Measurements from ENCODE around the gene IL21.
"Not testable (repeated sequence)": the region's sequence is repeated elsewhere in the genome, so short reads cannot be mapped to it uniquely, and the experiment has no call there.

The IL21 gene

GRCh38 chr4:122663291-122663690 is 42.4 kb upstream of the IL21 start:
- DNase-seq (ENCODE audit: low read depth in 2 of 2), result no peak
- H3K4me3 ChIP-seq (replicated peaks in 1 of 2; ENCODE audit: low read depth in 2 of 2, low read length in 2 of 2), result no peak overlapping the region
- TF ChIP-seq, protein P1, sequence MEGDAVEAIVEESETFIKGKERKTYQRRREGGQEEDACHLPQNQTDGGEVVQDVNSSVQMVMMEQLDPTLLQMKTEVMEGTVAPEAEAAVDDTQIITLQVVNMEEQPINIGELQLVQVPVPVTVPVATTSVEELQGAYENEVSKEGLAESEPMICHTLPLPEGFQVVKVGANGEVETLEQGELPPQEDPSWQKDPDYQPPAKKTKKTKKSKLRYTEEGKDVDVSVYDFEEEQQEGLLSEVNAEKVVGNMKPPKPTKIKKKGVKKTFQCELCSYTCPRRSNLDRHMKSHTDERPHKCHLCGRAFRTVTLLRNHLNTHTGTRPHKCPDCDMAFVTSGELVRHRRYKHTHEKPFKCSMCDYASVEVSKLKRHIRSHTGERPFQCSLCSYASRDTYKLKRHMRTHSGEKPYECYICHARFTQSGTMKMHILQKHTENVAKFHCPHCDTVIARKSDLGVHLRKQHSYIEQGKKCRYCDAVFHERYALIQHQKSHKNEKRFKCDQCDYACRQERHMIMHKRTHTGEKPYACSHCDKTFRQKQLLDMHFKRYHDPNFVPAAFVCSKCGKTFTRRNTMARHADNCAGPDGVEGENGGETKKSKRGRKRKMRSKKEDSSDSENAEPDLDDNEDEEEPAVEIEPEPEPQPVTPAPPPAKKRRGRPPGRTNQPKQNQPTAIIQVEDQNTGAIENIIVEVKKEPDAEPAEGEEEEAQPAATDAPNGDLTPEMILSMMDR (IDR thresholded peaks at IDR 0.05; ENCODE audit: low read depth, low read length), result no peak

- no peak overlapping the region for H3K4me3 ChIP-seq (replicated peaks in 1 of 2; ENCODE audit: low read depth in 2 of 2, low read length in 2 of 2)
- no peak for DNase-seq (ENCODE audit: low read depth in 2 of 2)
- TF ChIP-seq, protein P1 (IDR thresholded peaks at IDR 0.05; ENCODE audit: low read depth, low read length), result no peak
These were observed 41.8 kb upstream of the IL21 start for GRCh38 chr4:122662701-122663100.

DNA sequence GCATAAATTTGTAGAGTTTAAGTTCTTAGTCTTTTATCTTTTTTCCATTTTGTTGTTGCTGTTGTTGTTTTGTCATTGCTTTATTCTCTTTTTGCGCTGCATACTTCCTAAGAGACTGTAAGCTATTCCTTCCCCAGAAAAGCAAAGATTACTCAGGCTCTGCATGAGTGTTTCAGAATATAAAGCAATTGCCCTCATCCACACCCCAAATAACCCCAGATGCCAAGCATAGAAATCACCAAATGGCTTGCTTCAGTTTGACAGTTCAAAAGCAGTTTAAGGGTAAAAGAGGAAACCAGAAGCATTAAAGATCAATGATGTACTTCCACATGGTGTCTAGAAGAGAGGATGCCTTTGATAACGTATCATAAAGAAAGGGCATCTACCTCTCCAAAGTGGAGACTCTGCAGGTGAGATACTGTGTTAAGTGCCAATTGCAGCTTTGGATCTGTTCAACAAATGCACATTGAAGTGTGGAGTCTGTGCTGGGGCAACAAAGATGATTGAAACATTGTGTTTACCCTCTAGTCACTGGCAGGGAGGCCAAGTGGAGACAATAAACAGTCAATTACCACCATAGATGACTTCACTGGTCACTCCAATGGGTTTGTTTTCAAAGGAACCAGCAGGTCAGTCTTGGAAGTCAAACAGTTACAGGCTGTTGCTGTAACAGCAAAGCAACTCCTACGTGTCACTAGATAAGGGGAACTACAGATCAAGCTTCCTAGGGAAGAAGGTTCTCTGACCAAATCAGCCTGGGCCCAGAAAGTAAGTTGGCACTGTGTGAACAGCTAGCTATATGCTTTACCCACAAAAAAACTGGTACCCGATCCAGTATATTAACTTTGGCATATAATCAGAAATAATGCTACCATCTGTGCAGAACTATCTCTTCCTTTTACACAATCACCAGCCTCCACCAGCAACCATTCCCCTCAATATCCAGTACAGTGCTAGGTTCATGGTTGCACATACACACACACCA is 40.6 kb upstream of the IL21 start:
- peak; percentile 26 to 37 for DNase-seq (ENCODE audit: low read depth in 2 of 2)
- no peak overlapping the region for H3K4me3 ChIP-seq (replicated peaks in 1 of 2; ENCODE audit: low read depth in 2 of 2, low read length in 2 of 2)
- TF ChIP-seq, protein P1 (IDR thresholded peaks at IDR 0.05; ENCODE audit: low read depth, low read length), result no peak

DNA sequence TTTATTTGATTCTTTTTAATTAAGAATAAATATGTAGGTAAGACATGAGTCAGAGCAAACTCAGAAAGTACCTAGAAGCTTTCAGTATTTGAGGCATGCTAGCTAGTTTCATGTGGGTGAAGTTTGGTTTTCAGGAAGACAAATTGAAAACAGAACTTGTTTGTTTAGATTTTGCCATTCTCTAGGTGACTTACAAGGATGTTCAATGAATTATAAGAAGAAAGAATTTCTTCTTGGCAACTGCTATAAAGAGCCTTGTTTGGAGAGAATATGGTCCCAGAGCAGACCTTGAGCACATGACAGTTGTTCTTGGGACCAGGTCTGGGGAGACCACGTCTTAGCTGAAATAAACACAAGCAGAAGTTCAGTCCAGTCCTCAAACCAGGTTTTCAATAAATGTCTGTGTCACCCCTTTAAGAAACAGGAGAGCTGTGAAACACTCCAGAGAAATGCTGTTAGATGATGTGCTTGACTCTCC is 38.0 kb upstream of the IL21 start:
- no peak for DNase-seq (ENCODE audit: low read depth in 2 of 2)
- no peak overlapping the region for H3K4me3 ChIP-seq (replicated peaks in 1 of 2; ENCODE audit: low read depth in 2 of 2, low read length in 2 of 2)
- TF ChIP-seq, protein P1 (IDR thresholded peaks at IDR 0.05; ENCODE audit: low read depth, low read length), result no peak

- H3K4me3 ChIP-seq (replicated peaks in 1 of 2; ENCODE audit: low read depth in 2 of 2, low read length in 2 of 2), result no peak overlapping the region
- TF ChIP-seq, protein P1 (IDR thresholded peaks at IDR 0.05; ENCODE audit: low read depth, low read length), result no peak
- DNase-seq (ENCODE audit: low read depth in 2 of 2), result no peak
These were observed 37.5 kb upstream of the IL21 start for GRCh38 chr4:122658377-122658776.

DNA sequence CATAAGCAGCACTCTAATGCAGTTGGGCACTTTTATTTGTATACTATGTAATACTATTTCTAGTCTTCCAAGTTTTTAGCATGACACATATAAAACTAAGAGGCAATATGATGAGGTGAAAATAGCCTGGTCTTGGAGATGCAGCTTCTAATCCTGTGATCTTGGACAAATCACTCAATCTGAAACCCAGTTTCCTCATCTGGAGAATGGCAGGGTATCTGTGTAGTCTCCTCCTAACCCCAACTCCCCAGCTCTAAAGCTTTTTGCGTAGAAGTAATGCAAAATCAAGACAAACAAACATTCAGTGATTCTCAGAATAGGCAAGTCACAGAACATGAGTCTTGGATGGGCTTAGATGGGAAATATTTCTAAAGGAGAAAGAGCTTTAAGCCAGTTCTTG is 36.7 kb upstream of the IL21 start:
- TF ChIP-seq, protein P1 (IDR thresholded peaks at IDR 0.05; ENCODE audit: low read depth, low read length), result no peak
- H3K4me3 ChIP-seq (replicated peaks in 1 of 2; ENCODE audit: low read depth in 2 of 2, low read length in 2 of 2), result no peak overlapping the region
- no peak for DNase-seq (ENCODE audit: low read depth in 2 of 2)

- not testable (repeated sequence) for DNase-seq (ENCODE audit: low read depth in 2 of 2); H3K4me3 ChIP-seq (replicated peaks in 1 of 2; ENCODE audit: low read depth in 2 of 2, low read length in 2 of 2)
These were observed 35.7 kb upstream of the IL21 start for GRCh38 chr4:122656583-122656982.
